ENCODE measurements around the gene FUBP3.

- TF ChIP-seq CEBPB (IDR thresholded peaks at IDR 0.05) = no peak
- TF ChIP-seq RCOR1 (IDR thresholded peaks at IDR 0.05; ENCODE audit: low read depth, low read length) = no peak
Observed at GRCh38 chr9:130606887-130607600, 27.7 kb downstream of the FUBP3 start.

Data from A549 (cell line).